Measurements from ENCODE around the gene PCNX1. TPM values are rescaled to one million over a fixed set of nuclear protein-coding genes. Genes with fewer than 3 reads are reported as not detected.

PCNX1 gene
- total and polyA plus RNA-seq, 2 donors (not counting 1 experiment from before 2014, with no cell fraction given): 17.0 to 84.5 TPM

GRCh38 chr14:71107921-71108320 lies 200.7 kb downstream of the PCNX1 start:
- Mint-ChIP-seq H3K4me1 (peaks cover 2% of the 10 kb centered on the region), H3K27ac (no peak overlapping the region), H3K27me3 (no peaks in the 10 kb centered on the region), H3K9me3 (ENCODE audit: insufficient read depth) (no peaks in the 10 kb centered on the region), H3K4me3 (no peak overlapping the region)
- Histone ChIP-seq H4K20me1 (ENCODE audit: control insufficient read depth, insufficient read depth, low read length, poor library complexity, severe bottlenecking) (peaks cover 7% of the 10 kb centered on the region), H3K79me2 (ENCODE audit: control insufficient read depth, insufficient read depth, low read length) (peaks cover 3% of the 10 kb centered on the region), H3K4me1 (ENCODE audit: control insufficient read depth in 2 of 2, insufficient read depth in 2 of 2, low read length in 2 of 2) (no peaks in the 10 kb centered on the region), H3K4me2 (replicated peaks; ENCODE audit: low read depth, low read length, poor library complexity, severe bottlenecking) (no peak overlapping the region), H3K27ac (ENCODE audit: low read length in 2 of 2) (no peak overlapping the region), H3K27me3 (replicated peaks in 1 of 4; ENCODE audit: control extremely low read depth in 1 of 4, control insufficient read depth in 3 of 4, insufficient read depth in 4 of 4, low read length in 3 of 4) (no peaks in the 10 kb centered on the region), H3K9me3 (ENCODE audit: control extremely low read depth in 1 of 3, control insufficient read depth in 2 of 3, insufficient read depth in 1 of 3, low read length in 2 of 3) (no peaks in the 10 kb centered on the region), H3K4me3 (ENCODE audit: control extremely low read depth in 1 of 5, extremely low read depth in 1 of 5, insufficient read depth in 1 of 5, low read depth in 2 of 5, low read length in 4 of 5) (no peak overlapping the region), H2AFZ (ENCODE audit: insufficient read depth, low read depth, low read length, poor library complexity, severe bottlenecking) (no peak overlapping the region), H3K36me3 (replicated peaks in 1 of 2; ENCODE audit: control extremely low read depth in 1 of 2, control insufficient read depth in 1 of 2, extremely low read depth in 1 of 2, insufficient read depth in 2 of 2, low read length in 1 of 2) (peaks cover 15 to 61% of the 10 kb centered on the region in 2 experiments), H3K9ac (ENCODE audit: low read length) (no peak overlapping the region)
- ATAC-seq (ENCODE audit: low read depth): no peak
- TF ChIP-seq EZH2 (IDR thresholded peaks at IDR 0.05; ENCODE audit: borderline replicate concordance, insufficient read depth, low read depth, low read length, poor library complexity, severe bottlenecking) (no peak), CTCF (IDR thresholded peaks at IDR 0.05) (no peak)
- intact Hi-C loops (cut with micrococcal nuclease): no loop called here
- no CpG with 5 or more reads among the region's 2 CpGs for WGBS (ENCODE audit: insufficient coverage)
- no peak for DNase-seq
- POLR2A ChIA-PET: no interaction called here
- CTCF ChIA-PET: interaction anchor here (0.6 to 6.0 kb wide), 2 partner anchors 35 to 645 kb away, joined by 3 to 111 read pairs; no protein-coding TSS in a partner anchor

- H3K27ac Mint-ChIP-seq: no peak overlapping the region
- TF ChIP-seq EZH2 (IDR thresholded peaks at IDR 0.05; ENCODE audit: borderline replicate concordance, insufficient read depth, low read depth, low read length, poor library complexity, severe bottlenecking) (no peak), CTCF (IDR thresholded peaks at IDR 0.05) (no peak)
- intact Hi-C loops (cut with micrococcal nuclease): no loop called here
- Histone ChIP-seq H3K9ac (ENCODE audit: low read length) (no peak overlapping the region), H3K4me1 (ENCODE audit: control insufficient read depth in 2 of 2, insufficient read depth in 2 of 2, low read length in 2 of 2) (no peaks in the 10 kb centered on the region), H3K4me2 (replicated peaks; ENCODE audit: low read depth, low read length, poor library complexity, severe bottlenecking) (no peak overlapping the region), H2AFZ (ENCODE audit: insufficient read depth, low read depth, low read length, poor library complexity, severe bottlenecking) (no peak overlapping the region), H3K4me3 (ENCODE audit: control extremely low read depth in 1 of 5, extremely low read depth in 1 of 5, insufficient read depth in 1 of 5, low read depth in 2 of 5, low read length in 4 of 5) (no peak overlapping the region), H3K27me3 (replicated peaks in 1 of 4; ENCODE audit: control extremely low read depth in 1 of 4, control insufficient read depth in 3 of 4, insufficient read depth in 4 of 4, low read length in 3 of 4) (no peaks in the 10 kb centered on the region), H3K79me2 (ENCODE audit: control insufficient read depth, insufficient read depth, low read length) (peaks cover 3% of the 10 kb centered on the region), H4K20me1 (ENCODE audit: control insufficient read depth, insufficient read depth, low read length, poor library complexity, severe bottlenecking) (peaks cover 6% of the 10 kb centered on the region), H3K9me3 (ENCODE audit: control extremely low read depth in 1 of 3, control insufficient read depth in 2 of 3, insufficient read depth in 1 of 3, low read length in 2 of 3) (no peaks in the 10 kb centered on the region), H3K36me3 (replicated peaks in 1 of 2; ENCODE audit: control extremely low read depth in 1 of 2, control insufficient read depth in 1 of 2, extremely low read depth in 1 of 2, insufficient read depth in 2 of 2, low read length in 1 of 2) (peaks cover 15 to 54% of the 10 kb centered on the region in 2 experiments), H3K27ac (ENCODE audit: low read length in 2 of 2) (no peak overlapping the region)
- DNase-seq (no peak), ATAC-seq (ENCODE audit: low read depth) (no peak)
- no peak overlapping the region for H3K4me3 Mint-ChIP-seq
- WGBS (ENCODE audit: insufficient coverage): 96% methylated on average over 14 of the region's 16 CpGs
- H3K9me3 Mint-ChIP-seq (ENCODE audit: insufficient read depth): no peaks in the 10 kb centered on the region
- no peaks in the 10 kb centered on the region for H3K27me3 Mint-ChIP-seq
- CTCF ChIA-PET: interaction anchor here (0.7 to 6.0 kb wide), 2 partner anchors 644 to 645 kb away, joined by 3 to 111 read pairs; no protein-coding TSS in a partner anchor
- POLR2A ChIA-PET: no interaction called here
- no peaks in the 10 kb centered on the region for H3K4me1 Mint-ChIP-seq
Observed at GRCh38 chr14:71108398-71109119, 201.3 kb downstream of the PCNX1 start.
